ENCODE measurements around the gene FASTK.

FASTK gene

GRCh38 chr7:151057506-151057988 lies 23.1 kb downstream of the FASTK start, which contains the start of gene CDK5:
Gene CDK5, minus strand, starts transcription at chr7:151057897. Its CDS starts 49 bp downstream, at chr7:151057848.
- peak within 1 kb of the TSS; percentile 92 for H3K27ac Mint-ChIP-seq
- H3K27me3 Mint-ChIP-seq, result no peaks in the 10 kb centered on the region
- intact Hi-C loops (cut with micrococcal nuclease), result loop anchor here (10.0 kb wide), 1 partner anchor 57 kb away; no protein-coding TSS in a partner anchor
- H3K4me3 Mint-ChIP-seq, result peak within 1 kb of the TSS; percentile 91
- no peaks in the 10 kb centered on the region for H3K9me3 Mint-ChIP-seq
- peaks cover 75% of the 10 kb centered on the region for H3K4me1 Mint-ChIP-seq (ENCODE audit: low read depth)
- peaks cover 66% of the 10 kb centered on the region for H3K36me3 Mint-ChIP-seq (ENCODE audit: low read depth)

DNA sequence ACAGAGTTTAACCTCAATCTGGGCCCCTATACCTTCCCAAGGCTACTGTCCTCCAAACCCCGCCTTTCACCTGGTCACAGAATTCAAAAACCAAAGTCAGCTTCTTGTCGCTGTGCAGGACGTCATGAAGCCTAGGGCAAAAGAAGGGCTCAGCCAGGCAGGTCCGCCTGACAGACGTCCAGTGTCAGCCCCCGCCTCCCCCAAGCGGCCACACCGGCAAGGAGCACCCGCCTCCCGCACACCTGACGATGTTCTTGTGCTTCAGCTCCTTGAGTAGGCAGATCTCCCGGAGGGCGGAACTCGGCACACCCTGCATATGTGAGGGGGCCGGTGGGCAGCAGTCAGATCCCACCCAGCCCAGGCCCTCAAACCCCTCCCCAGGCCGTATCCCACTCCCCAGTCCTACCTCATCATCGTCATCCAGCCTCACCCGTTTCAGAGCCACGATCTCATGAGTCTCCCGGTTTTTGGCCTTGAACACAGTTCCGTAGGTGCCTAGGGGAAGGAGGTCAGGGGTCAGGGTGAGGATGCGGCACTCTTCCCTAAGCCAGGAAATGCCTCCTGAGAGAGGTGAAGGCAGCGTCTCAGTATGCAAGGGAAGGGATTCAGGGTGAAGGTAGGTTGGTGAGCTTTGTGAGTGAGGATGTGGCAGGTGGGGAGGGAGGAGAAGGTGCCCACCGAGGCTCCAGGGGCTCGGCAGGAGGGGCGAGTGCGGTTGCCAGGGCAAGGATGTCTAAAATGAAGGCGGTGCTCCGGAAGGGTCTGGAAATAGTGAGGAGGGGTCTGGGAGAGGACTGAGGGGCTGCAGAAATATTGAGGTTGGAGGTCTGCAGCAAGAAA lies 23.7 kb downstream of the FASTK start:
- Mint-ChIP-seq H3K9me3 (no peaks in the 10 kb centered on the region), H3K4me1 (ENCODE audit: low read depth) (peaks cover 76% of the 10 kb centered on the region), H3K36me3 (ENCODE audit: low read depth) (peaks cover 63% of the 10 kb centered on the region), H3K27me3 (no peaks in the 10 kb centered on the region), H3K27ac (peak overlapping the region; percentile 92), H3K4me3 (peak overlapping the region; percentile 91)
- intact Hi-C loops (cut with micrococcal nuclease), result loop anchor here (10.0 kb wide), 1 partner anchor 58 kb away; no protein-coding TSS in a partner anchor

DNA sequence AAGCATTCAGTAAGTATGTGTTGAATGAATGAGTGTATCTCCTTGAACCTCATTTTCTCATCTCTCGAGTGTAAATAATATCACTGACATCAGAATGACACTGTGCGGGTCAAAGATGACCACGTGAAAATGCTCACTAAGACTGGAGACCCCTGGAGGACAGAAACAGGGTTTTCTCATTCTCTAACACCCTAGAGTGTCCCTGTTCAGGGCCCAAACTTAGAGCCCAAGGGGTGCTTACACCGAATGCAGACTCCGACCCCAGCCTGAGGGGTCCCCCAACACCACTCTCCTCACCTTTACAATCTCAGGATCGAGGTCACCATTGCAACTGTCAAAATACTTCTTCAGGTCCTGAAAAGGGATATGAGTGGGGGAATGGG lies 24.3 kb downstream of the FASTK start:
- Mint-ChIP-seq H3K4me3 (no peak overlapping the region), H3K4me1 (ENCODE audit: low read depth) (peaks cover 70% of the 10 kb centered on the region), H3K27me3 (peaks cover 3% of the 10 kb centered on the region), H3K9me3 (no peaks in the 10 kb centered on the region), H3K27ac (no peak overlapping the region), H3K36me3 (ENCODE audit: low read depth) (peaks cover 62% of the 10 kb centered on the region)
- intact Hi-C loops (cut with micrococcal nuclease), result loop anchor here (10.0 kb wide), 1 partner anchor 59 kb away; no protein-coding TSS in a partner anchor

DNA sequence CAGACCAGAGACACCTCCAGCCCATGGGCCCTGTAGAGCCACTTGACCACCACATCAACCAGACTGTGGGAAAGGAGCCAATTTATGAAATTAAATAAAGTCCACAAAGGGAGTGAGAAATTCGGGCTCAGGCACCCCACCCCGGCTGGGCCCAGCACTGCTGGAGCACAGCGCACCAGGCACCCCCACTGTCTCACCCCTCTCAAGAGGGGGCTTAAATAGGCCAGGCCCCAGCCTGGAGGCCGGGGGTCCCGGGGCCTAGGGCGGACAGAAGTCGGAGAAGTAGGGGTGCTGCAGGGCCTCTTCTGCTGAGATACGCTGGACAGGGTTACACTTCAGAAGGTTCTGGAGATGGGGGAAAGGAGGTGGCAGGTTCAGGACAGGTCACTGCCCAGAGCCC lies 26.9 kb downstream of the FASTK start:
- peaks cover 24% of the 10 kb centered on the region for H3K27me3 Mint-ChIP-seq
- H3K4me3 Mint-ChIP-seq, result no peak overlapping the region
- H3K27ac Mint-ChIP-seq, result peak overlapping the region; percentile 21
- H3K4me1 Mint-ChIP-seq (ENCODE audit: low read depth), result peaks cover 48% of the 10 kb centered on the region
- H3K36me3 Mint-ChIP-seq (ENCODE audit: low read depth), result peaks cover 47% of the 10 kb centered on the region
- intact Hi-C loops (cut with micrococcal nuclease), result loop anchor here (10.0 kb wide), 1 partner anchor 61 kb away; no protein-coding TSS in a partner anchor
- no peaks in the 10 kb centered on the region for H3K9me3 Mint-ChIP-seq

DNA sequence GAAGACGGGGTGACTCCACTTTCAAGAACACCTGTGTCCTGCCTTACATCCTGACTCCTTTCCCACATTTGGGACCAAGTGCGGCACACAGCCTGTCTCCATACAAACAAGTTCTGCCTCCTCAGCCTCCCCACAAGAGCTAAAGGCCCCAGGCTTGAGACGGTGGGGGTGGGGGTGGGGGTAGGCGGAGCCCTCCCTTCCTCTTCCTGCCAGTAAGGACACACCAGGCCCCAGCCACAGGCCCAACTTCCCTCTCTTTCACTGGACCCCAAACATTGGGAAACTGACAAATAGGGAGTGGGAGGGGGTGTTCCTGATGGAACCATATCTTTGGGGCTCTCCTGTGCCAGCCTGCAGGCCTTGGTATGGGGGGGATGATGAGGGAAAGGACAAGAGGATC lies 27.5 kb downstream of the FASTK start:
- Mint-ChIP-seq H3K4me3 (no peak overlapping the region), H3K4me1 (ENCODE audit: low read depth) (peaks cover 42% of the 10 kb centered on the region), H3K36me3 (ENCODE audit: low read depth) (peaks cover 47% of the 10 kb centered on the region), H3K27ac (peak overlapping the region; percentile 21), H3K27me3 (peaks cover 28% of the 10 kb centered on the region), H3K9me3 (no peaks in the 10 kb centered on the region)
- intact Hi-C loops (cut with micrococcal nuclease), result loop anchor here (10.0 kb wide), 1 partner anchor 62 kb away; no protein-coding TSS in a partner anchor

- H3K27ac Mint-ChIP-seq, result no peak overlapping the region
- H3K9me3 Mint-ChIP-seq, result no peaks in the 10 kb centered on the region
- intact Hi-C loops (cut with micrococcal nuclease), result loop anchor here (10.0 kb wide), 1 partner anchor 64 kb away; no protein-coding TSS in a partner anchor
- H3K27me3 Mint-ChIP-seq, result peaks cover 31% of the 10 kb centered on the region
- peaks cover 40% of the 10 kb centered on the region for H3K36me3 Mint-ChIP-seq (ENCODE audit: low read depth)
- no peak overlapping the region for H3K4me3 Mint-ChIP-seq
- H3K4me1 Mint-ChIP-seq (ENCODE audit: low read depth), result peaks cover 38% of the 10 kb centered on the region
These were observed 29.5 kb downstream of the FASTK start for GRCh38 chr7:151051108-151051507.

DNA sequence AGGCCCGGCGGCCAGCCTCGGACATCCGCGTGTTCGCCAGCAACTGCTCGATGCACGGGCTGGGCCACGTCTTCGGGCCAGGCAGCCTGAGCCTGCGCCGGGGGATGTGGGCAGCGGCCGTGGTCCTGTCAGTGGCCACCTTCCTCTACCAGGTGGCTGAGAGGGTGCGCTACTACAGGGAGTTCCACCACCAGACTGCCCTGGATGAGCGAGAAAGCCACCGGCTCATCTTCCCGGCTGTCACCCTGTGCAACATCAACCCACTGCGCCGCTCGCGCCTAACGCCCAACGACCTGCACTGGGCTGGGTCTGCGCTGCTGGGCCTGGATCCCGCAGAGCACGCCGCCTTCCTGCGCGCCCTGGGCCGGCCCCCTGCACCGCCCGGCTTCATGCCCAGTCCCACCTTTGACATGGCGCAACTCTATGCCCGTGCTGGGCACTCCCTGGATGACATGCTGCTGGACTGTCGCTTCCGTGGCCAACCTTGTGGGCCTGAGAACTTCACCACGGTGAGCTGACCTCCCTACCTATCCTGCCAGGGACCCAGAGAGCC lies 31.6 kb downstream of the FASTK start:
- Mint-ChIP-seq H3K4me1 (ENCODE audit: low read depth) (peaks cover 30% of the 10 kb centered on the region), H3K36me3 (ENCODE audit: low read depth) (peaks cover 42% of the 10 kb centered on the region), H3K27me3 (peaks cover 31% of the 10 kb centered on the region), H3K4me3 (no peak overlapping the region), H3K9me3 (no peaks in the 10 kb centered on the region), H3K27ac (no peak overlapping the region)
- intact Hi-C loops (cut with micrococcal nuclease), result no loop called here

- Mint-ChIP-seq H3K9me3 (no peaks in the 10 kb centered on the region), H3K36me3 (ENCODE audit: low read depth) (peaks cover 42% of the 10 kb centered on the region), H3K4me1 (ENCODE audit: low read depth) (peaks cover 22% of the 10 kb centered on the region), H3K27ac (no peak within 1 kb of the TSS), H3K27me3 (peaks cover 31% of the 10 kb centered on the region), H3K4me3 (no peak within 1 kb of the TSS)
- intact Hi-C loops (cut with micrococcal nuclease), result no loop called here
These were observed 32.4 kb downstream of the FASTK start, which contains the start of gene ASIC3 for GRCh38 chr7:151047976-151048815. Gene ASIC3, plus strand, starts transcription at chr7:151048531. Its CDS starts 355 bp downstream, at chr7:151048886.

- Mint-ChIP-seq H3K36me3 (ENCODE audit: low read depth) (peaks cover 47% of the 10 kb centered on the region), H3K27me3 (peaks cover 31% of the 10 kb centered on the region), H3K4me1 (ENCODE audit: low read depth) (peaks cover 12% of the 10 kb centered on the region), H3K9me3 (no peaks in the 10 kb centered on the region), H3K27ac (no peak overlapping the region), H3K4me3 (no peak overlapping the region)
- intact Hi-C loops (cut with micrococcal nuclease), result no loop called here
These were observed 33.7 kb downstream of the FASTK start for GRCh38 chr7:151046603-151047573.

- peaks cover 12% of the 10 kb centered on the region for H3K4me1 Mint-ChIP-seq (ENCODE audit: low read depth)
- no peaks in the 10 kb centered on the region for H3K9me3 Mint-ChIP-seq
- no peak overlapping the region for H3K27ac Mint-ChIP-seq
- H3K27me3 Mint-ChIP-seq, result peaks cover 28% of the 10 kb centered on the region
- H3K4me3 Mint-ChIP-seq, result no peak overlapping the region
- peaks cover 51% of the 10 kb centered on the region for H3K36me3 Mint-ChIP-seq (ENCODE audit: low read depth)
- intact Hi-C loops (cut with micrococcal nuclease), result no loop called here
These were observed 34.6 kb downstream of the FASTK start for GRCh38 chr7:151045967-151046366.

DNA sequence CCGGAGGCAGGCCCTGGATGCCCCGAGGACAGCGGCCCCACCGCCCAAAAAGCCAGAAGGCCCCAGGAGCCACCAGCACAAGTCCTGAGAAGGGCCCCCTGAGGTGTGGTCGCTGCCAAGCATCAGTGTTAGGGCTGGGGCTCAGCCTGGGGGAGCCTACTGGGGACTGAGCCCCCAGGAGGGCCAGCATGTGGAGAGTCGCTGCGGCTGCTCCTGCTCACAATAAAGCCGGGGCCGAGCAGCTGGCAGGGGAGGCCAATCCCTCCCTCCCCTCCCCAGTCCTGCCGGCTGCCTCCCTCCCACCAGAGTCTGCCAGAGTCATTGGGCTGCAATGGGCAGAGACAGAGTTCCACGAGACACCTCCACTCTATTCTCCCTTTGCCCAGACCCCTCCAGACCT lies 35.3 kb downstream of the FASTK start:
- Mint-ChIP-seq H3K4me3 (no peak overlapping the region), H3K27me3 (peaks cover 23% of the 10 kb centered on the region), H3K4me1 (ENCODE audit: low read depth) (peaks cover 14% of the 10 kb centered on the region), H3K9me3 (no peaks in the 10 kb centered on the region), H3K27ac (no peak overlapping the region), H3K36me3 (ENCODE audit: low read depth) (peaks cover 51% of the 10 kb centered on the region)
- intact Hi-C loops (cut with micrococcal nuclease), result no loop called here

- no peaks in the 10 kb centered on the region for H3K9me3 Mint-ChIP-seq
- intact Hi-C loops (cut with micrococcal nuclease), result no loop called here
- no peak overlapping the region for H3K4me3 Mint-ChIP-seq
- H3K36me3 Mint-ChIP-seq (ENCODE audit: low read depth), result peaks cover 51% of the 10 kb centered on the region
- peaks cover 10% of the 10 kb centered on the region for H3K27me3 Mint-ChIP-seq
- no peak overlapping the region for H3K27ac Mint-ChIP-seq
- peaks cover 27% of the 10 kb centered on the region for H3K4me1 Mint-ChIP-seq (ENCODE audit: low read depth)
These were observed 36.6 kb downstream of the FASTK start for GRCh38 chr7:151043959-151044358.

Measured in dendritic cell treated with granulocyte-macrophage colony-stimulating factor and Interleukin-4, amounts not matched to agents 40 ng/mL and 50 ng/mL, for 4 days (primary cell).